ENCODE measurements around the gene C6orf52.
A peak's percentile ranks its signal among the peaks of the same experiment; 100 is the strongest.

Gene C6orf52

DNA sequence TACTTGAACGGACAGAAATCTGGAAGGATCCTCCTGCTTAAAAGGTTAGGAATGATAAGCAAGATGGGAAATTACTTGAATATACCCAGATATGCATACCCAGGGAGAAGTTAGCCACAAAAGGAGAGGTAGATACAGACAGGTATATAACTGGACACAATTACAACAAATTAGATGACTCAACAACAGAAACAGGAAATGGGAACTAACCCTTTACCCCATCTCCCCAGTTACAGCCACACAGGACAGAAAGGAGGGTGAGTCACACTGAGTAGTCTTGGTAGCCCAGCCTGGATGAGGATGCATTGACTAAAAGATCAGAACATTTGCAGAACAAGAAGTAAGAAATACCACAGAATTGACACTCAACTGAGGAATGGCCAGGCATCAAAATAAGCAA is 61.2 kb downstream of the C6orf52 start:
- Histone ChIP-seq H3K27me3 (ENCODE audit: insufficient read depth, low read length) (no peaks in the 10 kb centered on the region), H3K9ac (ENCODE audit: low read length) (no peak overlapping the region), H4K8ac (ENCODE audit: low read depth, low read length) (no peak overlapping the region), H3K9me3 (ENCODE audit: insufficient read depth, low read depth, low read length) (no peaks in the 10 kb centered on the region), H2AFZ (ENCODE audit: insufficient read depth, low read length, poor library complexity) (no peak overlapping the region), H3K36me3 (ENCODE audit: control insufficient read depth in 1 of 2, insufficient read depth in 2 of 2, low read length in 2 of 2) (peaks cover 3% of the 10 kb centered on the region in 2 experiments), H2BK5ac (ENCODE audit: low read depth, low read length, poor library complexity) (no peak overlapping the region), H3K4ac (ENCODE audit: low read depth, low read length) (no peak overlapping the region), H3K79me2 (ENCODE audit: control insufficient read depth, insufficient read depth, low read length, poor library complexity) (no peaks in the 10 kb centered on the region), H3K4me2 (ENCODE audit: low read length) (no peak overlapping the region), H2AK5ac (ENCODE audit: low read length) (no peak overlapping the region), H3K4me3 (ENCODE audit: low read depth, low read length) (no peak overlapping the region), H3K27ac (ENCODE audit: low read depth, low read length) (peak overlapping the region; percentile 48), H4K91ac (ENCODE audit: low read depth, low read length) (no peak overlapping the region), H4K12ac (ENCODE audit: low read depth, low read length) (no peak overlapping the region), H3K79me1 (ENCODE audit: low read length) (peaks cover 2% of the 10 kb centered on the region), H2BK12ac (ENCODE audit: low read length) (no peak overlapping the region), H3K23ac (ENCODE audit: low read length) (no peak overlapping the region), H3K18ac (ENCODE audit: low read length) (no peak overlapping the region), H3K14ac (ENCODE audit: low read length) (no peak overlapping the region), H2BK120ac (ENCODE audit: insufficient read depth, low read length, poor library complexity) (no peak overlapping the region), H3K4me1 (ENCODE audit: control insufficient read depth in 1 of 2, insufficient read depth in 2 of 2, low read length in 2 of 2) (peaks cover 2 to 6% of the 10 kb centered on the region in 2 experiments)
- no CpG with 5 or more reads among the region's 1 CpG for WGBS (ENCODE audit: extremely low coverage, insufficient coverage, insufficient read length)
- peak; percentile 13 to 20 for DNase-seq

DNA sequence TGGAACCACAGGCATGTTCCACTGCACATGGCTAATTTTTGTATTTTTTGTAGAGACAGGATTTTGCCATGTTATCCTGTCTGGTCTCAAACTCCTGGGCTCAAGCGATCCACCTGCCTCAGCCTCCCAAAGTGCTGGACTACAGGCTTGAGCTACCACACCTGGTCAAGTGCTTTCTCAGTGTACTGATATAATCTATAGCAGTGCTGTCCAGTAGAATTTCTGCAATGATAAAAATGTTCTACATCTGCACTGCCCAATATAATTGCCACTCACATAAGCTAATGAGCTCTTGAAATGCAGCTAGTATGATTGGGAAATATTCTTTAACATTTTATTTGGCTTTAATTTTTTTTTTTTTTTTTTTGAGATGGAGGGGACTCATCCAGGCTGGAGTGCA is 64.2 kb downstream of the C6orf52 start:
- H3K23ac ChIP-seq (ENCODE audit: low read length) = no peak overlapping the region
- no peak overlapping the region for H3K14ac ChIP-seq (ENCODE audit: low read length)
- H4K91ac ChIP-seq (ENCODE audit: low read depth, low read length) = no peak overlapping the region
- H4K8ac ChIP-seq (ENCODE audit: low read depth, low read length) = no peak overlapping the region
- no peak overlapping the region for H3K4ac ChIP-seq (ENCODE audit: low read depth, low read length)
- H4K12ac ChIP-seq (ENCODE audit: low read depth, low read length) = no peak overlapping the region
- H3K79me2 ChIP-seq (ENCODE audit: control insufficient read depth, insufficient read depth, low read length, poor library complexity) = no peaks in the 10 kb centered on the region
- no peaks in the 10 kb centered on the region for H3K27me3 ChIP-seq (ENCODE audit: insufficient read depth, low read length)
- no peak overlapping the region for H2BK12ac ChIP-seq (ENCODE audit: low read length)
- H3K79me1 ChIP-seq (ENCODE audit: low read length) = peaks cover 2% of the 10 kb centered on the region
- H3K18ac ChIP-seq (ENCODE audit: low read length) = no peak overlapping the region
- H3K4me1 ChIP-seq (ENCODE audit: control insufficient read depth in 1 of 2, insufficient read depth in 2 of 2, low read length in 2 of 2) = peaks cover 2 to 6% of the 10 kb centered on the region in 2 experiments
- H3K4me2 ChIP-seq (ENCODE audit: low read length) = no peak overlapping the region
- H2AFZ ChIP-seq (ENCODE audit: insufficient read depth, low read length, poor library complexity) = no peak overlapping the region
- H3K9ac ChIP-seq (ENCODE audit: low read length) = no peak overlapping the region
- no peaks in the 10 kb centered on the region for H3K9me3 ChIP-seq (ENCODE audit: insufficient read depth, low read depth, low read length)
- no peak overlapping the region for H2BK120ac ChIP-seq (ENCODE audit: insufficient read depth, low read length, poor library complexity)
- H3K36me3 ChIP-seq (ENCODE audit: control insufficient read depth in 1 of 2, insufficient read depth in 2 of 2, low read length in 2 of 2) = peaks cover 3 to 7% of the 10 kb centered on the region in 2 experiments
- no CpG with 5 or more reads among the region's 1 CpG for WGBS (ENCODE audit: extremely low coverage, insufficient coverage, insufficient read length)
- no peak overlapping the region for H2BK5ac ChIP-seq (ENCODE audit: low read depth, low read length, poor library complexity)
- peak in 1 of 2 donors; percentile 42 for DNase-seq
- no peak overlapping the region for H3K4me3 ChIP-seq (ENCODE audit: low read depth, low read length)
- H3K27ac ChIP-seq (ENCODE audit: low read depth, low read length) = no peak overlapping the region
- no peak overlapping the region for H2AK5ac ChIP-seq (ENCODE audit: low read length)

DNA sequence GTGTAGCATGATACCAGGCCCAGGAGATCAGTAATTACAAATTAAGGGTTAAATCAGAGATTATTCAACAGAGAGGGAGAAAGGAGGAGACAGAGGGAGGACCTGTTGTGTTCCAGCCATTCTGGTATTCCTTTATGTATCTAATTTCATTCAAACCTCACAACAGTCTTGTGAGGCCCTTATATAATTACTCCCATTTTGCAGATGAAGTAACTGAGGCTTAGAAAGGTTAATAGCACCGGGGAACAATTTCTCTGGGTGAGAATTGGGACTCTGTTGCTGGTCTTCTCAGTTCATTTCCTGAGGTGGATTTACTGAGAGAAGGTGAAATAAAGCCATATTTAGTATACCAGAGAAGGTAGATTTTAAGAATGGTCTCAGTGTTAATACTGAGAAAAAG is 66.6 kb downstream of the C6orf52 start:
- Histone ChIP-seq H3K14ac (ENCODE audit: low read length) (no peak overlapping the region), H3K27ac (ENCODE audit: low read depth, low read length) (no peak overlapping the region), H3K79me1 (ENCODE audit: low read length) (no peaks in the 10 kb centered on the region), H4K91ac (ENCODE audit: low read depth, low read length) (no peak overlapping the region), H3K4me2 (ENCODE audit: low read length) (no peak overlapping the region), H2BK120ac (ENCODE audit: insufficient read depth, low read length, poor library complexity) (no peak overlapping the region), H3K18ac (ENCODE audit: low read length) (no peak overlapping the region), H3K79me2 (ENCODE audit: control insufficient read depth, insufficient read depth, low read length, poor library complexity) (no peaks in the 10 kb centered on the region), H2AFZ (ENCODE audit: insufficient read depth, low read length, poor library complexity) (no peak overlapping the region), H2BK12ac (ENCODE audit: low read length) (no peak overlapping the region), H3K4ac (ENCODE audit: low read depth, low read length) (no peak overlapping the region), H2BK5ac (ENCODE audit: low read depth, low read length, poor library complexity) (no peak overlapping the region), H3K4me3 (ENCODE audit: low read depth, low read length) (no peak overlapping the region), H3K9me3 (ENCODE audit: insufficient read depth, low read depth, low read length) (no peaks in the 10 kb centered on the region), H3K9ac (ENCODE audit: low read length) (no peak overlapping the region), H2AK5ac (ENCODE audit: low read length) (no peak overlapping the region), H4K8ac (ENCODE audit: low read depth, low read length) (no peak overlapping the region), H3K36me3 (ENCODE audit: control insufficient read depth in 1 of 2, insufficient read depth in 2 of 2, low read length in 2 of 2) (peaks cover 3 to 9% of the 10 kb centered on the region in 2 experiments), H3K23ac (ENCODE audit: low read length) (no peak overlapping the region), H4K12ac (ENCODE audit: low read depth, low read length) (no peak overlapping the region), H3K4me1 (ENCODE audit: control insufficient read depth in 1 of 2, insufficient read depth in 2 of 2, low read length in 2 of 2) (no peaks in the 10 kb centered on the region), H3K27me3 (ENCODE audit: insufficient read depth, low read length) (no peaks in the 10 kb centered on the region)
- WGBS (ENCODE audit: extremely low coverage, insufficient coverage, insufficient read length) = no CpG with 5 or more reads among the region's 1 CpG
- DNase-seq = no peak

DNA sequence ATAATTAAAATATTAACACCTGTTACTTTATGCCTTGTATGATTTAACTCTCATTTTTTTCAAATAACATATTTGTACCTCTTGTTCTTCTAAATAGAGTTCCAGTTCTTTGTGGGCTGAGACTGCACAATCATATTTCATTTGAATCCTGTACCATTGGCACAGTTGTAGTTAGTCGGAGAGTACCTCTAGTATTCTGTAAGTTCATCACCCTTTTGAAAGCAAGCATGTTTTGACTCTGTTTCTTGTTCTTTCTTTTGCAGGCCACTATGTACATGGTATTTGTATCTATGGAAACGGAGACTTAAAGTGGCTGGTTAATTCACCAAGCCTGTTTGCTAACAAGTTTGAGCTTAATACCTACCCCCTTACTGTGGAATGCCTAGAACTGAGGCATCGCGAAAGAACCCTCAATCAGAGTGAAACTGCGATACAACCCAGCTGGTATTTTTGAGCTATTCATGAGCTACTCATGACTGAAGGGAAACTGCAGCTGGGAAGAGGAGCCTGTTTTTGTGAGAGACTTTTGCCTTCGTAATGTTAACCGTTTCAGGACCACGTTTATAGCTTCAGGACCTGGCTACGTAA is 68.2 kb downstream of the C6orf52 start:
- no peak overlapping the region for H4K8ac ChIP-seq (ENCODE audit: low read depth, low read length)
- no peak overlapping the region for H3K23ac ChIP-seq (ENCODE audit: low read length)
- H2AFZ ChIP-seq (ENCODE audit: insufficient read depth, low read length, poor library complexity) = no peak overlapping the region
- no peaks in the 10 kb centered on the region for H3K27me3 ChIP-seq (ENCODE audit: insufficient read depth, low read length)
- no peaks in the 10 kb centered on the region for H3K4me1 ChIP-seq (ENCODE audit: control insufficient read depth in 1 of 2, insufficient read depth in 2 of 2, low read length in 2 of 2)
- H3K27ac ChIP-seq (ENCODE audit: low read depth, low read length) = no peak overlapping the region
- no peak overlapping the region for H3K9ac ChIP-seq (ENCODE audit: low read length)
- H2AK5ac ChIP-seq (ENCODE audit: low read length) = no peak overlapping the region
- no CpG with 5 or more reads among the region's 9 CpGs for WGBS (ENCODE audit: extremely low coverage, insufficient coverage, insufficient read length)
- H3K14ac ChIP-seq (ENCODE audit: low read length) = no peak overlapping the region
- peaks cover 9 to 18% of the 10 kb centered on the region in 2 experiments for H3K36me3 ChIP-seq (ENCODE audit: control insufficient read depth in 1 of 2, insufficient read depth in 2 of 2, low read length in 2 of 2)
- no peak overlapping the region for H2BK120ac ChIP-seq (ENCODE audit: insufficient read depth, low read length, poor library complexity)
- no peaks in the 10 kb centered on the region for H3K79me2 ChIP-seq (ENCODE audit: control insufficient read depth, insufficient read depth, low read length, poor library complexity)
- no peak overlapping the region for H2BK5ac ChIP-seq (ENCODE audit: low read depth, low read length, poor library complexity)
- no peaks in the 10 kb centered on the region for H3K79me1 ChIP-seq (ENCODE audit: low read length)
- peak; percentile 45 to 81 for DNase-seq
- H3K18ac ChIP-seq (ENCODE audit: low read length) = no peak overlapping the region
- no peak overlapping the region for H3K4me3 ChIP-seq (ENCODE audit: low read depth, low read length)
- H3K4me2 ChIP-seq (ENCODE audit: low read length) = no peak overlapping the region
- no peak overlapping the region for H4K12ac ChIP-seq (ENCODE audit: low read depth, low read length)
- no peaks in the 10 kb centered on the region for H3K9me3 ChIP-seq (ENCODE audit: insufficient read depth, low read depth, low read length)
- H4K91ac ChIP-seq (ENCODE audit: low read depth, low read length) = no peak overlapping the region
- no peak overlapping the region for H3K4ac ChIP-seq (ENCODE audit: low read depth, low read length)
- H2BK12ac ChIP-seq (ENCODE audit: low read length) = no peak overlapping the region

All from trophoblast cell (in vitro differentiated cells and primary cell).